ENCODE data around the gene PCSK4.
"Not testable (repeated sequence)": the region's sequence is repeated elsewhere in the genome, so short reads cannot be mapped to it uniquely, and the experiment has no call there.

Gene PCSK4

GRCh38 chr19:1505012-1505411 is 14.9 kb upstream of the PCSK4 start:
- peaks cover 71% of the 10 kb centered on the region for H3K27me3 Mint-ChIP-seq

DNA sequence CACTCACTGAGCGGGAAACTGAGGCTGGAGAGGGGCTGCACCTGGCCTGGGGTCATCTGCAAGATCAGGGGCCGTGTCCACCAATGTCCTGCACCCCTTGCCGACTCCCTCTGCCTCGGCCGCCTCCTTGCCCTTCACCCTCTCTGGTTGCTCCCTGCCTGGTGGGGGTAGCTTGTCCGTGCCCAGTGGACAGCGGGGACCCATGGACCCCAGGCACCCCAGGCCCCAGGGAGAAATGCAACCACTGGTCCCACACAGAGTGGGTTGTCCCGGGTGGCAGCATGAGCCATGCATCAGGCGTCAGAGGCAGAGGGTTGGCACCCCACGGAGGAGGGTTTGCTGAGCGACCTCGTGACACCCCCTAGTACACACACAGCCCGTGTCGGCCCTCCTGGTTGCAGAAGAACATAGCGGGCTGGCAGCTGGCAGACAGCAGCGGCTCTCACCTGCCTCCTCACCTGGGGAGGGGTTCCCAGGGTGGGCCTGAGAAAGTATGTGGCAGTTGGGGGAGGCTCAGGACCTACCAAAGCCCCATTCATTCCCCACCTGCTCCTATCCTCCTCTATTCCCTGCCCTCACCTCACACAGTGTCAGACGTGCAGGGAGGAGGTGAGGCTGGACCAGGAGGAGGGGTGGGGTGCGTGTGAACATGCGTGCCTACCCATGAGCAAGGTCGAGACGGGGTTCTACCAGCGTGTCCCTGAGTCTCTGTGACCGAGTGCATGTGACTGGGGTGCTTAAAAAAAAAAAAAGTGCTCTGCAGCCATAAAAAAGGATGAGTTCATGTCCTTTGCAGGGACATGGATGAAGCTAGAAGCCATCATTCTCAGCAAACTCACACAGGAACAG is 14.0 kb upstream of the PCSK4 start:
- H3K36me3 Mint-ChIP-seq (ENCODE audit: low read depth) = no peaks in the 10 kb centered on the region

More at GRCh38 chr19:1505012-1505411, 14.9 kb upstream of the PCSK4 start:
- H3K27ac Mint-ChIP-seq = no peak overlapping the region
- H3K4me1 Mint-ChIP-seq (ENCODE audit: low read depth) = peaks cover 17% of the 10 kb centered on the region
- H3K4me3 Mint-ChIP-seq = no peak overlapping the region
- H3K36me3 Mint-ChIP-seq (ENCODE audit: low read depth) = no peaks in the 10 kb centered on the region
- H3K9me3 Mint-ChIP-seq = no peaks in the 10 kb centered on the region
- intact Hi-C loops (cut with micrococcal nuclease) = no loop called here

DNA sequence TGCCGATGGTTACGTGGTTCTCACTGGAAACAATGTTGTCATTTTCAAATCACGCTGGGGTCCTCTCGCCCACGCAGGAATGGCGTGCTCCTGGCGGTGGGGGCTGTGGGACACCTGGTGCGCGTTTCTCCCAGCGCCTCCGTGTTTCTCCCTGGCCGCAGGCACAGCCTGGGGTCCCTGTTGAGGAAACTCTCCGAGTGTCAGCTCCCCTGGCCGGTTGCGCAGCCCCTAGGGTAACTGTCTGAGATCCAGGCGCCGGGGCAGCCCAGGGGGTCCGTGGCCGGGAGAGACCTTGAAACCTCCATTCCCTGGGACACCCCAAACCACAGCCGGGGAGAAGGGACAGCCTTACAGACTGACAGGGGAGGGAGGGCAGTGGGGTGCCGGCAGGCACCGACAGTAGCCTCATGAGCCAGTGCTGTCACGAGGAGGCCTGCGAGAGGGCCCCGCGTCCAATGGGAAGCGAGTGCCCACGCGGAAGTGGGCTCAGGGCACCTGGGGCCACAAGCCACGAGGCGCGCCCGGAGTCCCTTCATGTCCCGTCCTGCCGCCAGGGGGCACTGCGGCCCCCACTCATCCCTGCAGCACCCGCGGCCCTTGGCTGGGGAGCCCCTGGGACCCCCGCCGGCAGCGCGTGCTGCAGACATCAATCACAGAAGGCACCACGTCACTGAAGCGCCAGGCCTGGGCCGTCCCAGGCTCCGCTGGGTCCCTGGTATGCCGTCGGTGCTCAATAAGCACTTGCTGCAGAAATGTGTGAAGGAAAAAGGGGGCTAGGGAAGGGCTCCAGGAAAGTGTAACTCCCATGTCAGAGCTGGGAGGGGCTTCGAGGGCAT is 13.2 kb upstream of the PCSK4 start:
- H3K4me1 Mint-ChIP-seq (ENCODE audit: low read depth) = peaks cover 13% of the 10 kb centered on the region
- no peaks in the 10 kb centered on the region for H3K9me3 Mint-ChIP-seq
- H3K4me3 Mint-ChIP-seq = no peak overlapping the region
- H3K27ac Mint-ChIP-seq = no peak overlapping the region
- no peaks in the 10 kb centered on the region for H3K36me3 Mint-ChIP-seq (ENCODE audit: low read depth)
- intact Hi-C loops (cut with micrococcal nuclease) = no loop called here
- H3K27me3 Mint-ChIP-seq = peaks cover 59% of the 10 kb centered on the region

More for the DNA sequence above, 14.0 kb upstream of the PCSK4 start:
- peaks cover 17% of the 10 kb centered on the region for H3K4me1 Mint-ChIP-seq (ENCODE audit: low read depth)
- peaks cover 66% of the 10 kb centered on the region for H3K27me3 Mint-ChIP-seq
- no peak overlapping the region for H3K4me3 Mint-ChIP-seq
- no peaks in the 10 kb centered on the region for H3K9me3 Mint-ChIP-seq
- intact Hi-C loops (cut with micrococcal nuclease) = no loop called here
- no peak overlapping the region for H3K27ac Mint-ChIP-seq

DNA sequence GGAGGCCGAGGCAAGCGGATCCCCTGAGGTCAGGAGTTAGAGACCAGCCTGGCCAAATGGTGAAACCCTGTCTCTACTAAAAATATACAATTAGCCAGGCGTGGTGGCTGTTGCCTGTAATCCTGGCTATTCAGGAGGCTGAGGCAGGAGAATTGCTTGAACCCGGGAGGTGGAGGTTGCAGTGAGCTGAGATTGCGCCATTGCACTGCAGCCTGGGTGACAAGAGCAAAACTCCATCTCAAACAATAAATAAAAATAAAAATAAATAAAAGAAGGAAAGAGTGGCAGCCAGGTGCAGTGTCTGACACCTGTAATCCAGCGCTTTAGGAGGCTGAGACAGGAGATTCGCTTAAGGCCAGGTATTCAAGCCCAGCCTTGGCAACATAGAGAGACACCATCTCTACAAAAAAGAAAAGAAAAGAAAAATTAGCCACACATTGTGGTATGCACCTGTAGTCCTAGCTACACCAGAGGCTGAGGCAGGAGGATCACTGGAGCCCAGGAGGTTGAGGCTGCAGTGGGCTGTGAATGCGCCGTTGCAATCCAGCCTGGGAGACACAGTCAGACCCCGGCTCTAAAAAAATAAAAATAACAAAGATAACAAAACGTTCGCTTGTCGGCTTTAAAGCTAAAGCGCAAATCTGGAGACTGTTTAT is 12.4 kb upstream of the PCSK4 start:
- Mint-ChIP-seq H3K27me3 (peaks cover 56% of the 10 kb centered on the region), H3K36me3 (ENCODE audit: low read depth) (no peaks in the 10 kb centered on the region), H3K4me3 (no peak overlapping the region), H3K27ac (no peak overlapping the region), H3K4me1 (ENCODE audit: low read depth) (peaks cover 6% of the 10 kb centered on the region), H3K9me3 (no peaks in the 10 kb centered on the region)
- intact Hi-C loops (cut with micrococcal nuclease) = no loop called here

DNA sequence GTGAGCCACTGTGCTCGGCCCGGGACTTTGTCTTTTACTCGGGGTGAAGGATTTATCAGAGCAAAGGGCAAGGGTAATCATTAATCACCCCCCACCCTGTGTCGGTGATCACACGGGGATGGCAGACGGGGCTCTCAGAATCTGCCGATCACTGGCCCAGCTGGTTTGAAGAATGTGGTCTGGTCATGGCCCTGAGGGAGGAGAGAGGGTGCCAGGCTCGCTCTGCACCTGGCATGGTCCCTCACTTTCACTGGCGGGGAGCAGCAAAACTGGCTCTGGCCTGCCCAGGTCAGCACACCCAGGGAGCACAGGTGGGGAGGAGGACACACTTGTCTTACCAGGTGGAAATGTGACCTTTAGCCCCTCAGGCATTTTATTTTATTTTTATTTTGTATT is 11.0 kb upstream of the PCSK4 start:
- Mint-ChIP-seq H3K9me3 (no peaks in the 10 kb centered on the region), H3K27ac (no peak overlapping the region), H3K27me3 (peaks cover 58% of the 10 kb centered on the region), H3K4me3 (no peak overlapping the region), H3K4me1 (ENCODE audit: low read depth) (peaks cover 6% of the 10 kb centered on the region), H3K36me3 (ENCODE audit: low read depth) (no peaks in the 10 kb centered on the region)
- intact Hi-C loops (cut with micrococcal nuclease) = no loop called here

- H3K27ac Mint-ChIP-seq; H3K4me1 Mint-ChIP-seq (ENCODE audit: low read depth); H3K36me3 Mint-ChIP-seq (ENCODE audit: low read depth); H3K9me3 Mint-ChIP-seq; H3K4me3 Mint-ChIP-seq; intact Hi-C loops (cut with micrococcal nuclease): not testable (repeated sequence)
- H3K27me3 Mint-ChIP-seq = peaks cover 48% of the 10 kb centered on the region
These were observed 9.1 kb upstream of the PCSK4 start for GRCh38 chr19:1499231-1499630.

- H3K36me3 Mint-ChIP-seq (ENCODE audit: low read depth) = no peaks in the 10 kb centered on the region
- no peak overlapping the region for H3K4me3 Mint-ChIP-seq
- H3K4me1 Mint-ChIP-seq (ENCODE audit: low read depth) = peaks cover 7% of the 10 kb centered on the region
- intact Hi-C loops (cut with micrococcal nuclease) = no loop called here
- H3K9me3 Mint-ChIP-seq = no peaks in the 10 kb centered on the region
- peaks cover 46% of the 10 kb centered on the region for H3K27me3 Mint-ChIP-seq
- H3K27ac Mint-ChIP-seq = no peak overlapping the region
These were observed 7.6 kb upstream of the PCSK4 start for GRCh38 chr19:1497578-1498235.

DNA sequence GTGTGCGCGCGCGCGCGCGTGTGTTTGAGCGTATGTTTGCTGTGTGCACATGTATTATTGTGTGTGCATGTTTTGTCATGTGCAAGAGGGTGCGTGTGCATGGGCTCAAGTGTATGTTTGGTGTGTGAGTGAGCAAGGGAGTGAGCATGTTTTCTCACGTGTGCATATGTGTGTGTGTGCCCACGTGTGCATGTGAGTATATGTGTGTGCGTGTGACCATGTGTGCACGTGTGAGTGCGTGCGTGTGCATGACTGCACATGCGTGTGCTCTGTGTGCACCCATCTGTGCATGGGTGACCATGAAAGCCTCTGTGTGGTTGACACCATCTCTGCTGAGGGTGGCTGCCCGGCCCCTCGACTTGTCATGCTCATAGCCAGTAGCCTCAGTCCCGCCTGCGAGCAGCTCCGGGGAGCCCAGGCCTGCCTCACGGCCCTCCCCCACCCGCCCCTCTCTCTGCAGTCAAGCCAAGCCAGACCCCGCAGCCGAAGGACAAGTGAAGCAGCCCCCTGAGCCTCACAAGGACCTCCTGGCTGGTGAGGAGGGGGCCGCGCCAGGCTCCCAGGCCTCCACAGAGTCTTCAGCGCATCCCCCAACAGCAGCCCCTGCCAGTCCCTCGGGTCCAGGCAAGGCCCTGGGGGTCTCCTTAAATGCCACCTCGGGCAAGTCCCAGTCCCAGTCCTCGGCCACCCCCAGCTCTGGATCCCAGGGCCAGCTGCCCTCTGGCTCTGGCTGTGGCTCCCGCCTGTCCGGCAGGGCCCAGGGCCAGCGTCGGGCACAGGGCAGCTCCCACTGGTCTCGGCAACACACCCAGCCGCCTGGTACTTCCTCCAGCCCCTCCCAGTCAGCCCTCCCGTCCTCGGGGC is 6.8 kb upstream of the PCSK4 start:
- Mint-ChIP-seq H3K27ac (no peak overlapping the region), H3K4me3 (no peak overlapping the region), H3K36me3 (ENCODE audit: low read depth) (no peaks in the 10 kb centered on the region), H3K9me3 (no peaks in the 10 kb centered on the region), H3K4me1 (ENCODE audit: low read depth) (peaks cover 13% of the 10 kb centered on the region), H3K27me3 (peaks cover 47% of the 10 kb centered on the region)
- intact Hi-C loops (cut with micrococcal nuclease) = no loop called here

GRCh38 chr19:1495799-1496713 is 5.9 kb upstream of the PCSK4 start:
- H3K9me3 Mint-ChIP-seq = no peaks in the 10 kb centered on the region
- intact Hi-C loops (cut with micrococcal nuclease) = no loop called here

GRCh38 chr19:1495051-1495798 is 5.1 kb upstream of the PCSK4 start:
- Mint-ChIP-seq H3K4me3 (no peak overlapping the region), H3K27ac (no peak overlapping the region), H3K4me1 (ENCODE audit: low read depth) (peaks cover 19% of the 10 kb centered on the region), H3K9me3 (no peaks in the 10 kb centered on the region), H3K27me3 (peaks cover 47% of the 10 kb centered on the region), H3K36me3 (ENCODE audit: low read depth) (no peaks in the 10 kb centered on the region)
- intact Hi-C loops (cut with micrococcal nuclease) = no loop called here

More at GRCh38 chr19:1495799-1496713, 5.9 kb upstream of the PCSK4 start:
- Mint-ChIP-seq H3K27ac (no peak overlapping the region), H3K36me3 (ENCODE audit: low read depth) (no peaks in the 10 kb centered on the region), H3K4me1 (ENCODE audit: low read depth) (peaks cover 19% of the 10 kb centered on the region), H3K27me3 (peaks cover 49% of the 10 kb centered on the region), H3K4me3 (no peak overlapping the region)

DNA sequence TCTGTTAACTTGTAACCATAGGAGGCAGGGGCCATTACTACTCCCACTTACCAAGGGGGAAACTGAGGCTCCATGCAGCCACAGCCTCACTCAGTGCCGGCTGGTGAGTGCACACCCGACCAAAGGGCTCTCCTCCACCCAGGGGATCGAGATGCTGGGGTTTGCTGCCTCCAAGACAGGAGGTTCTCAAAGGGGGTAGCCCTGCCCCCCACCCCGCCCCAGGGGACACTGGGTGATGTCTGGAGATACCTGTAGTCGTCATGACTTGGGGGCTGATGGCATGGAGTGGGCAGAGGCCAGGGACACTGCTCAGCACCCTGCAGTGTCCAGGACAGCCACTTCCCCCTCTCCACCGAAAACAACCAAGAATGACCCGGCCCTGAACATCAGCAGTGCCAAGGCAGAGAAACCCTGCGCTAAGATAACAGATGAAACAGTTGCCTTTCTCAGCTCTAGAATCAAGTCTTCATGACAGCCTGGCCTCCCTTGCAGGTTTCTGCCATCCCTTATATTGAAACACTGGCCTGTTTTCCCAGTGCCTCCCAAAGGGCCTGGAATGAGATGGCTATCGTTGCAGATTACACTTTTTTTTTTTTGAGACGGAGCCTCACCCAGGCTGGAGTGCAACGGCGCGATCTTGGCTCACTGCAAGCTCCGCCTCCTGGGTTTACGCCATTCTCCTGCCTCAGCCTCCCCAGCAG is 4.1 kb upstream of the PCSK4 start:
- peaks cover 46% of the 10 kb centered on the region for H3K27me3 Mint-ChIP-seq
- intact Hi-C loops (cut with micrococcal nuclease) = no loop called here
- no peaks in the 10 kb centered on the region for H3K36me3 Mint-ChIP-seq (ENCODE audit: low read depth)
- H3K9me3 Mint-ChIP-seq = no peaks in the 10 kb centered on the region
- H3K4me3 Mint-ChIP-seq = no peak overlapping the region
- peaks cover 24% of the 10 kb centered on the region for H3K4me1 Mint-ChIP-seq (ENCODE audit: low read depth)
- no peak overlapping the region for H3K27ac Mint-ChIP-seq

All from dendritic cell treated with granulocyte-macrophage colony-stimulating factor and Interleukin-4, amounts not matched to agents 40 ng/mL and 50 ng/mL, for 4 days (primary cell).